Spleen (tissue), 7 donors: Measurements from ENCODE around the gene CCDC170.

Source experiments
- CTCF ChIP-seq, 11 experiments: fragments of 200-600 bp in 7 of 11; fragments of 450-650 bp in 4 of 11; sonication (generic) in 4 of 11; IDR thresholded peaks in 8 of 11; conservative IDR thresholded peaks in 3 of 11; 1 replicate in 7 of 11; 2 replicates in 4 of 11; pipeline versions ENCODE4 v1.4.0 to v1.8.0; 2016 to 2021; ENCODE audit warnings: antibody characterized with exemption in 11 of 11, inconsistent platforms in 4 of 11, mild to moderate bottlenecking in 1 of 11
- POLR2A ChIP-seq, 3 donors: fragments of 450-650 bp; IDR thresholded peaks; one replicate each; pipeline ENCODE4 v1.5.1; 2017; ENCODE audit warnings: antibody characterized with exemption in 3 of 3, mild to moderate bottlenecking in 1 of 3
- POLR2AphosphoS5 ChIP-seq, 3 donors: sonication (generic); formaldehyde crosslinking; IDR thresholded peaks; one replicate each; pipeline ENCODE4 v1.5.1; 2017; ENCODE audit warnings: antibody characterized with exemption in 3 of 3
- donor health status: DM: no; HTN: no; CAD: no; lungs with moderate emphysema.
- donor health status: DM: no; HTN: no; CAD: no.
- donor health status: DM: no; HTN: no; CAD: no.

DNA sequence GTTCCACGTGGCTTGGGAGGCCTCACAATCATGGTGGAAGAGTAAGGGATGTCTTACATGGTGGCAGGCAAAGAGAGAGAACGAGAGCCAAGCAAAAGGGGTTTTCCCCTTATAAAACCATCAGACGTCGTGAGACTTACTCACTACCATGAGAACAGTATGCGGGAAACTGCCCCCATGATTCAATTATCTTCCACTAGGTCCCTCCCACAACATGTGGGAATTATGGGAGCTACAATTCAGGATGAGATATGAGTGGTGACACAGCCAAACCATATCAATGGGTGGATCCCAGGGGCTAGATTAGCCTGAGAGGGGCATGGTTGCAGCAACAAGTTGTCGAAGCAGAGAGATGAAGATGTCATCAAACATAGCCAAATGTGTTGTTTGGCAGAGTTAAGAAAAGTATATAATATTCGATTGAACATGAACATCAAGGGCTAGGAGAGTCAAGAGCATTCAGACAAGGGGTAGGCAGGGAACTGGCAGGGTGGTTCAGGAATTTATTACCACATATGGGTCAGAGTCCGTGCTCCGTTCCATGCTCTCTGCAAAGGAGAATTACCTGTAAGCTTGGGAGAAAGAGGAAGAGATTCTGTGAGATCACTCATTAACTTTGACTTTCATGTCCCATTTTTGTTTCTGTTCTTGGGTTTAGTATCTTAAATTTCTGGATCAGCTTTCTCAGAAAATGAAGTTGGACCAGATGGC lies 98.8 kb downstream of the CCDC170 start:
- TF ChIP-seq POLR2AphosphoS5 (IDR thresholded peaks at IDR 0.05) (no peak), CTCF (IDR thresholded peaks at IDR 0.05 in 8 of 11, conservative IDR thresholded peaks at IDR 0.05 in 3 of 11) (no peak), POLR2A (IDR thresholded peaks at IDR 0.05) (no peak)
